HepG2 (cell line): Measurements from ENCODE around the gene RHOT1. TPM values are rescaled to one million over a fixed set of nuclear protein-coding genes. Genes with fewer than 3 reads are reported as not detected.

Experiments
- ATAC-seq: fragments of 200-7000 bp; cut with Tn5 transposase; 3 replicates; pipeline ENCODE4 v1.9.1; 2020; ENCODE audit warnings: mild to moderate bottlenecking, moderate library complexity
- BruUV-seq: library from RNA; stranded (reverse); fragments of 400-500 nt; replicated peaks from 2 replicates; lab custom pipeline; 2021; lab: Mats Ljungman, UMichigan
- CTCF ChIA-PET: fragments of 300-600 bp; formaldehyde crosslinking; extraction: SDS; loops from one replicate; lab custom pipeline; 2021; ENCODE audit warnings: low total read pairs, inconsistent platforms, low intra/inter-chr PET ratio; lab: Yijun Ruan, JAX
- POLR2A ChIA-PET: fragments of 350-600 bp; sonication (Branson Sonifier 250); formaldehyde crosslinking; loops from one replicate; lab custom pipeline; 2020; ENCODE audit warnings: antibody characterized with exemption, inconsistent platforms; lab: Yijun Ruan, JAX
- DNase-seq: peaks from one replicate; pipeline ENCODE4 v3.0.0-alpha.2; 2015; ENCODE audit warnings: low spot score
- FAIRE-seq: peaks from 3 replicates; lab custom pipeline; 2011; peaks lifted over from hg19 to GRCh38; lab: Jason Lieb, UNC
- H2AFZ ChIP-seq: one replicate; pipeline ENCODE4 v1.6.1; 2011; ENCODE audit warnings: low read length, inconsistent platforms
- H3K27ac ChIP-seq: fragments of 300-600 bp; 3 replicates; pipeline ENCODE4 v1.8.0; 2011; ENCODE audit warnings: mixed run types, mild to moderate bottlenecking, mixed read lengths, low read length, inconsistent platforms; ENCODE audit not compliant: insufficient read depth; ENCODE audit errors: extremely low read length
- H3K27me3 ChIP-seq, 2 experiments: fragments of 200-600 bp in 1 of 2; 2 replicates in 1 of 2; 3 replicates in 1 of 2; pipeline versions ENCODE4 v1.6.0 to v1.8.0; 2011; ENCODE audit warnings: low read length in 2 of 2, mild to moderate bottlenecking in 2 of 2, moderate library complexity in 2 of 2, inconsistent platforms in 1 of 2; ENCODE audit not compliant: insufficient read depth in 2 of 2, control insufficient read depth in 1 of 2
- H3K36me3 ChIP-seq, 2 experiments: fragments of 200-600 bp in 1 of 2; replicated peaks in 1 of 2; 2 replicates in 1 of 2; 3 replicates in 1 of 2; pipeline versions ENCODE4 v1.5.1 to v1.8.0; 2011; ENCODE audit warnings: low read length in 2 of 2, inconsistent platforms in 1 of 2; ENCODE audit not compliant: insufficient read depth in 2 of 2, control insufficient read depth in 1 of 2
- H3K4me1 ChIP-seq: 2 replicates; pipeline ENCODE4 v1.5.1; 2012; ENCODE audit warnings: low read length, inconsistent platforms; ENCODE audit not compliant: insufficient read depth
- H3K4me2 ChIP-seq: 2 replicates; pipeline ENCODE4 v1.6.0; 2011; ENCODE audit warnings: low read depth, low read length, inconsistent platforms
- H3K4me3 ChIP-seq, 3 experiments: fragments of 200-600 bp in 1 of 3; sonication (generic), shearing (Covaris generic) in 1 of 3; replicated peaks in 1 of 3; 2 replicates each; pipeline ENCODE4 v1.5.1; 2011 to 2016; ENCODE audit warnings: low read length in 3 of 3, inconsistent platforms in 2 of 3, low read depth in 2 of 3, mild to moderate bottlenecking in 2 of 3, control low read depth in 1 of 3, mixed read lengths in 1 of 3; ENCODE audit not compliant: insufficient read depth in 1 of 3
- H3K79me2 ChIP-seq: one replicate; pipeline ENCODE4 v1.6.1; 2011; ENCODE audit warnings: low read length, inconsistent platforms; ENCODE audit not compliant: insufficient read depth
- H3K9ac ChIP-seq: 2 replicates; pipeline ENCODE4 v1.6.0; 2011; ENCODE audit warnings: mild to moderate bottlenecking, low read depth, low read length, inconsistent platforms; ENCODE audit not compliant: insufficient read depth
- H3K9me3 ChIP-seq: 2 replicates; pipeline ENCODE4 v1.5.1; 2012; ENCODE audit warnings: mild to moderate bottlenecking, low read length
- H4K20me1 ChIP-seq: 2 replicates; pipeline ENCODE4 v1.6.0; 2011; ENCODE audit warnings: inconsistent platforms, mild to moderate bottlenecking, low read length, moderate library complexity; ENCODE audit not compliant: insufficient read depth
- FOXA3 ChIP-seq: IDR thresholded peaks from 2 replicates; pipeline ENCODE4 v1.6.1; 2016; ENCODE audit warnings: missing genetic modification reagents, missing compliant biosample characterization
- HMG20B ChIP-seq: conservative IDR thresholded peaks from 2 replicates; pipeline ENCODE4 v1.6.1; 2016; ENCODE audit warnings: missing genetic modification reagents, missing compliant biosample characterization
- POLR2A ChIP-seq, 2 experiments: IDR thresholded peaks; 2 replicates each; pipeline ENCODE4 v1.6.1; 2011; ENCODE audit warnings: low read depth in 2 of 2, low read length in 2 of 2, mild to moderate bottlenecking in 1 of 2, moderate library complexity in 1 of 2; ENCODE audit not compliant: insufficient read depth in 1 of 2
- RBFOX2 ChIP-seq: fragments of 200-400 bp; formaldehyde crosslinking; IDR thresholded peaks from 2 replicates; pipeline ENCODE4 v1.6.1; 2017; ENCODE audit warnings: low read depth, mild to moderate bottlenecking, low read length
- USF2 ChIP-seq, 2 experiments: sonication (generic) in 1 of 2; formaldehyde crosslinking in 1 of 2; IDR thresholded peaks; 2 replicates each; pipeline versions ENCODE4 v1.5.1 to v1.6.1; 2011 to 2020; ENCODE audit warnings: borderline replicate concordance in 1 of 2, low read depth in 1 of 2, low read length in 1 of 2, mild to moderate bottlenecking in 1 of 2, missing genetic modification reagents in 1 of 2, moderate library complexity in 1 of 2
- ZNF280D ChIP-seq: sonication (generic); formaldehyde crosslinking; IDR thresholded peaks from 2 replicates; pipeline ENCODE4 v1.5.1; 2020; ENCODE audit warnings: mild to moderate bottlenecking, missing genetic modification reagents
- ZNF800 ChIP-seq: sonication (generic); formaldehyde crosslinking; IDR thresholded peaks from 2 replicates; pipeline ENCODE4 v1.4.0; 2020; ENCODE audit warnings: missing genetic modification reagents
- WGBS: methylation state at CpG from one replicate; pipeline ENCODE4 v1.1.6; 2017; ENCODE audit warnings: low lambda C conversion rate; 5-methylcytosine and 5-hydroxymethylcytosine counted together
- in situ Hi-C: cut with HindIII; loops from 2 replicates; pipeline ENCODE4 v1.10.0; 2017; ENCODE audit warnings: low pct_unique_long_range_greater_than_20kb; ENCODE audit not compliant: extremely low pct_ligation_motif_present
- intact Hi-C: fragments of 100-400 bp; cut with micrococcal nuclease; formaldehyde crosslinking; loops from one replicate; pipeline ENCODE4 v1.10.0; 2022; ENCODE audit not compliant: unreplicated experiment
- polyA plus RNA-seq, 8 experiments: library from polyadenylated mRNA; depleted of rRNA in 3 of 8; stranded (reverse) in 7 of 8; unstranded in 1 of 8; fragments of >200 nt; fragmentation: Illumina TruSeq in 4 of 8; extraction: Trizol in 4 of 8; gene quantifications; 2 replicates each; pipeline versions ENCODE4 v1.2.1 to v1.2.3, GENCODE V29; 2011 to 2016; ENCODE audit warnings: low read depth in 4 of 8, missing spikeins in 1 of 8, mixed read lengths in 1 of 8; ENCODE audit not compliant: insufficient read depth in 1 of 8
- total RNA-seq, 5 experiments: library from RNA; depleted of rRNA; stranded (reverse); fragments of >200 nt; fragmentation: Illumina TruSeq; extraction: Trizol; gene quantifications; 2 replicates each; pipeline ENCODE4 v1.2.3, GENCODE V29; 2016; ENCODE audit warnings: low read depth in 1 of 5

Gene RHOT1
- total and polyA plus RNA-seq, 2 of the 13 experiments (the other 11 are each of a cell fraction or from before 2014, with no cell fraction given) = 25.6 to 41.5 TPM

- no peaks in the 10 kb centered on the region for H3K79me2 ChIP-seq
- peak within 1 kb of the TSS; percentile 72 for H3K4me2 ChIP-seq
- H3K36me3 ChIP-seq = no peaks in the 10 kb centered on the region
- peaks cover 22 to 82% of the 10 kb centered on the region in 2 experiments for H3K27me3 ChIP-seq
- H3K9me3 ChIP-seq = no peaks in the 10 kb centered on the region
- in situ Hi-C loops (no loop called here), intact Hi-C loops (no loop called here)
- TF ChIP-seq USF2 (IDR thresholded peaks at IDR 0.05; ENCODE audit: low read depth, low read length) (no peak), USF2 (CRISPR knock-in tag; IDR thresholded peaks at IDR 0.05; ENCODE audit: borderline replicate concordance) (no peak), ZNF280D (no peak), HMG20B (CRISPR knock-in tag) (no peak), ZNF800 (CRISPR knock-in tag) (0 out of 2 replicates have a peak, but pooled peaks have one; percentile 27), RBFOX2 (no peak), POLR2A (IDR thresholded peaks at IDR 0.05; ENCODE audit: insufficient read depth in 1 of 2, low read depth in 2 of 2, low read length in 2 of 2) (no peak), FOXA3 (CRISPR knock-in tag) (no peak)
- no peak for FAIRE-seq
- no peak within 1 kb of the TSS for H2AFZ ChIP-seq
- ChIA-PET POLR2A (no interaction called here), CTCF (no interaction called here)
- H3K9ac ChIP-seq = no peak within 1 kb of the TSS
- DNase-seq = no peak
- 10% methylated on average over 11 of the region's 68 CpGs for WGBS
- no peaks in the 10 kb centered on the region for H4K20me1 ChIP-seq
- no peak within 1 kb of the TSS for H3K27ac ChIP-seq
- peaks cover 24% of the 10 kb centered on the region for H3K4me1 ChIP-seq
- BruUV-seq = no TSS peak
- peak within 1 kb of the TSS; percentile 57 to 65 (median 61); a peak in 5 of 6 replicates for H3K4me3 ChIP-seq
- peak; percentile 53 for ATAC-seq
Measured at GRCh38 chr17:32265192-32265923, 123.1 kb downstream of the RHOT1 start, which contains the start of gene RHBDL3. Gene RHBDL3 (plus strand): TSS chr17:32265832. CDS start chr17:32266190, 358 bp downstream.
